Esophagus squamous epithelium (tissue), 4 donors: Measurements from ENCODE around the gene TIPARP.

Experiments used
- POLR2A ChIP-seq, 4 donors: fragments of 450-650 bp; IDR thresholded peaks; one replicate each; pipeline ENCODE4 v1.6.1; 2017; ENCODE audit warnings: antibody characterized with exemption in 4 of 4, mild to moderate bottlenecking in 4 of 4, moderate library complexity in 3 of 4
- TF ChIP-seq, protein P1 (sequence below), 6 experiments: fragments of 450-650 bp in 4 of 6; fragments of 200-600 bp in 2 of 6; sonication (generic) in 2 of 6; IDR thresholded peaks; one replicate each; pipeline ENCODE4 v1.5.1; 2016 to 2019; ENCODE audit warnings: antibody characterized with exemption in 6 of 6, mild to moderate bottlenecking in 4 of 6, moderate library complexity in 4 of 6

DNA sequence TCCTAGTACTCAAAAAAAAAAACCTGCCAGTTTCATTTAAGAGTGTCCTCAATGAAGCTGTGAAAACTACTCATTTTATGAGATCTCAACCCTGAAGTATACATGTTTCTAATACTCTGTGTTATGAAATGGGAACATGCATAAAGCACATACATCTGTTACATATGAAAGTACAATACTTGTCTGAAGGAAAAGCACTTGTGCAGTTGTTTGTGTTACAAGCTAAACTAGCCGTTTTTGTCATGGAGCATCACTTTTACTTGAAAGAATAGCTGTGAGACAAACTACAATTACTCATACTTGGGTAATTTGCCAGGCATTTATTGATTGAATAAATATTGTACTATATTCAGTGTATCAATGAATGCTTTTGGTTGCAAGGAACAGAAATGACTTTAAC, 72.7 kb downstream of the TIPARP start:
- TF ChIP-seq, protein P1, sequence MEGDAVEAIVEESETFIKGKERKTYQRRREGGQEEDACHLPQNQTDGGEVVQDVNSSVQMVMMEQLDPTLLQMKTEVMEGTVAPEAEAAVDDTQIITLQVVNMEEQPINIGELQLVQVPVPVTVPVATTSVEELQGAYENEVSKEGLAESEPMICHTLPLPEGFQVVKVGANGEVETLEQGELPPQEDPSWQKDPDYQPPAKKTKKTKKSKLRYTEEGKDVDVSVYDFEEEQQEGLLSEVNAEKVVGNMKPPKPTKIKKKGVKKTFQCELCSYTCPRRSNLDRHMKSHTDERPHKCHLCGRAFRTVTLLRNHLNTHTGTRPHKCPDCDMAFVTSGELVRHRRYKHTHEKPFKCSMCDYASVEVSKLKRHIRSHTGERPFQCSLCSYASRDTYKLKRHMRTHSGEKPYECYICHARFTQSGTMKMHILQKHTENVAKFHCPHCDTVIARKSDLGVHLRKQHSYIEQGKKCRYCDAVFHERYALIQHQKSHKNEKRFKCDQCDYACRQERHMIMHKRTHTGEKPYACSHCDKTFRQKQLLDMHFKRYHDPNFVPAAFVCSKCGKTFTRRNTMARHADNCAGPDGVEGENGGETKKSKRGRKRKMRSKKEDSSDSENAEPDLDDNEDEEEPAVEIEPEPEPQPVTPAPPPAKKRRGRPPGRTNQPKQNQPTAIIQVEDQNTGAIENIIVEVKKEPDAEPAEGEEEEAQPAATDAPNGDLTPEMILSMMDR (IDR thresholded peaks at IDR 0.05): no peak
- TF ChIP-seq POLR2A (IDR thresholded peaks at IDR 0.05): no peak
